Calu3 (cell line): ENCODE measurements around the gene L1CAM. TPM values are rescaled to one million over a fixed set of nuclear protein-coding genes. Genes with fewer than 3 reads are reported as not detected.

Experiments used
- BruUV-seq: library from RNA; stranded (reverse); fragments of 400-500 nt; replicated peaks from 2 replicates; lab custom pipeline; 2021; lab: Mats Ljungman, UMichigan
- CTCF ChIA-PET: fragments of 300-600 bp; sonication (Branson Sonifier 250); formaldehyde crosslinking; loops from one replicate; lab custom pipeline; 2022; ENCODE audit warnings: antibody characterized with exemption; lab: Charles Lee
- DNase-seq: peaks from one replicate; pipeline ENCODE4 v3.0.0; 2022
- H3K27ac Mint-ChIP-seq: one replicate; pipeline ENCODE4 v1.8.0; 2022; ENCODE audit warnings: mixed read lengths; ENCODE audit not compliant: unreplicated experiment
- H3K27me3 Mint-ChIP-seq: one replicate; pipeline ENCODE4 v1.8.0; 2022; ENCODE audit warnings: mixed read lengths; ENCODE audit not compliant: unreplicated experiment
- H3K36me3 Mint-ChIP-seq: one replicate; pipeline ENCODE4 v1.8.0; 2022; ENCODE audit warnings: mild to moderate bottlenecking, moderate library complexity, mixed read lengths; ENCODE audit not compliant: insufficient read depth, unreplicated experiment
- H3K4me1 Mint-ChIP-seq: one replicate; pipeline ENCODE4 v1.8.0; 2022; ENCODE audit warnings: mild to moderate bottlenecking, low read depth, mixed read lengths; ENCODE audit not compliant: unreplicated experiment
- H3K4me3 Mint-ChIP-seq: one replicate; pipeline ENCODE4 v1.8.0; 2022; ENCODE audit warnings: mild to moderate bottlenecking, low read depth, moderate library complexity, mixed read lengths; ENCODE audit not compliant: unreplicated experiment
- H3K9me3 Mint-ChIP-seq: one replicate; pipeline ENCODE4 v1.8.0; 2022; ENCODE audit warnings: low read depth, mixed read lengths; ENCODE audit not compliant: unreplicated experiment
- intact Hi-C: fragments of 100-400 bp; cut with micrococcal nuclease; formaldehyde crosslinking; loops from one replicate; pipeline ENCODE4 v1.10.0; 2022; ENCODE audit not compliant: unreplicated experiment
- total RNA-seq: library from RNA; stranded (reverse); gene quantifications from 2 replicates; pipeline ENCODE4 v1.2.3, GENCODE V29; 2022
- TF ChIP-seq, protein P1 (sequence below): fragments of 200-600 bp; IDR thresholded peaks from one replicate; pipeline ENCODE4 v1.8.0; 2022; ENCODE audit warnings: antibody characterized with exemption; ENCODE audit not compliant: unreplicated experiment

Gene L1CAM
- total RNA-seq, 1 experiment from 2014 or later, result 14.2 TPM

DNA sequence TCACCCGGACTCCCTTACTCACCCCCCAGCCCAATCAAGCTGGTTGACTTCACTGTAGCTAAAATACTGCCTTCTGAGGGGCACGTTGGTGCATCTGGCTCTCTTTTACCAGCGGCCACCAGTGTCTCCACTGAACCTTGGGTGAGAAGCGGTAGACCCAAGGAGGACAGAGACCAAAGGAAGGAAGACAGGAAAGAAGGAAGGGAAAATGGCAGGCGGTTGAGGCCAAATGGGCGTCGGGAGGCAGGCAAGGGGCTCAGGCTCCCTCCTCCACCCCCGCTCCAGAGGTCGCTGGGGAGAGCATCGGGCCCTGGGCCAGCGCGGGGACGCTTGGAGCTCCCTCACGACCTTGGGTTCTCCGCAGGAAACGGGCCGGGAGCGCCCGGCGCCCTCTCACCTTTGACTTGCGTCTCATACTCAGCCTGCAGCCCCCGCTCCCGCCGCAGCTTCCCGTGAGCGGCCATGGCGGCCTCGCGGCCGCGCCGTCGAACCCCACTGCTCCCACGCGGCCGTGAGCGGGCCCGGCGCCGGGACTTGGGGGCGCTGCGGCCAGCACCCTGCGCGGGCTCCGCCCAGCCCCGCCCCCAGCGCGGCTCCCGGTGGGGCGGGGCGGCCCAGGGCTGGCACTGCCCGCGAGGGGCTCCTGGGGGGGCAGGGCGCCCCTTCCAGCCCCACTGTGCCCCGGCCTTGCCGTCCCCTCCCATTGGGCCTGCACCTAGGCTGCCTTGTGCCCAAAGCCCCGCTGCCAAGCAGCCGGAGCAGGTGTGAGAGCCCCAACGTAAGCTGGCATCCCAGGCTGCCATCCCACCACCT is 40.0 kb upstream of the L1CAM start, which contains the start of gene ARHGAP4:
TSS of gene ARHGAP4 (minus strand) at position 526 of the 813 bp plus-strand sequence. CDS start at position 464, 62 bp downstream.
- H3K27ac Mint-ChIP-seq, result peak within 1 kb of the TSS; percentile 45
- no peaks in the 10 kb centered on the region for H3K9me3 Mint-ChIP-seq
- H3K27me3 Mint-ChIP-seq, result peaks cover 17% of the 10 kb centered on the region
- H3K4me3 Mint-ChIP-seq, result peak within 1 kb of the TSS; percentile 70
- intact Hi-C loops, result no loop called here
- DNase-seq, result no peak
- CTCF ChIA-PET, result interaction anchor here (1.1 kb wide), 1 partner anchor 21 kb away, joined by 4 read pairs; no protein-coding TSS in a partner anchor
- H3K4me1 Mint-ChIP-seq, result peaks cover 8% of the 10 kb centered on the region
- TF ChIP-seq, protein P1, sequence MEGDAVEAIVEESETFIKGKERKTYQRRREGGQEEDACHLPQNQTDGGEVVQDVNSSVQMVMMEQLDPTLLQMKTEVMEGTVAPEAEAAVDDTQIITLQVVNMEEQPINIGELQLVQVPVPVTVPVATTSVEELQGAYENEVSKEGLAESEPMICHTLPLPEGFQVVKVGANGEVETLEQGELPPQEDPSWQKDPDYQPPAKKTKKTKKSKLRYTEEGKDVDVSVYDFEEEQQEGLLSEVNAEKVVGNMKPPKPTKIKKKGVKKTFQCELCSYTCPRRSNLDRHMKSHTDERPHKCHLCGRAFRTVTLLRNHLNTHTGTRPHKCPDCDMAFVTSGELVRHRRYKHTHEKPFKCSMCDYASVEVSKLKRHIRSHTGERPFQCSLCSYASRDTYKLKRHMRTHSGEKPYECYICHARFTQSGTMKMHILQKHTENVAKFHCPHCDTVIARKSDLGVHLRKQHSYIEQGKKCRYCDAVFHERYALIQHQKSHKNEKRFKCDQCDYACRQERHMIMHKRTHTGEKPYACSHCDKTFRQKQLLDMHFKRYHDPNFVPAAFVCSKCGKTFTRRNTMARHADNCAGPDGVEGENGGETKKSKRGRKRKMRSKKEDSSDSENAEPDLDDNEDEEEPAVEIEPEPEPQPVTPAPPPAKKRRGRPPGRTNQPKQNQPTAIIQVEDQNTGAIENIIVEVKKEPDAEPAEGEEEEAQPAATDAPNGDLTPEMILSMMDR, result no peak
- BruUV-seq, result no TSS peak
- H3K36me3 Mint-ChIP-seq, result peaks cover 28% of the 10 kb centered on the region

DNA sequence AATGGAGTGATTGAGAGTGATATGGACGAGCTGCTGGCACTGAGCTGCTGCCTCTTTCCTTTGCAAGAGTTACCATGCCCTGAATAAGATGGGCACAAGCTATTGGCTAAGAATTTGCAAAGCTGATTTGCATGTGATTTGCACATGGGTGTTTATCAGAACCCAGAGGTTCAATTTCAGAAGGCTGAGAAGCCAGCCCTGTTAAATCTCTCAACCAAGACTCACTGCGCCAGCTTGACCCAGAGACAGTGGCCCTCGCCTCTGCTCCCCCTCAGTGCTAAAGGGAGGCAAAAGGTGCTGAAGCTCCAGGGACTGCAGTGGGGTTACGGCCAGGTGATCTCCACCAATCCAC is 39.4 kb upstream of the L1CAM start:
- no peaks in the 10 kb centered on the region for H3K9me3 Mint-ChIP-seq
- intact Hi-C loops, result no loop called here
- peak overlapping the region; percentile 45 for H3K27ac Mint-ChIP-seq
- H3K4me1 Mint-ChIP-seq, result peaks cover 8% of the 10 kb centered on the region
- DNase-seq, result no peak
- H3K27me3 Mint-ChIP-seq, result peaks cover 23% of the 10 kb centered on the region
- CTCF ChIA-PET, result no interaction called here
- TF ChIP-seq, protein P1, result no peak
- H3K4me3 Mint-ChIP-seq, result no peak overlapping the region
- BruUV-seq, result no TSS peak
- peaks cover 24% of the 10 kb centered on the region for H3K36me3 Mint-ChIP-seq

DNA sequence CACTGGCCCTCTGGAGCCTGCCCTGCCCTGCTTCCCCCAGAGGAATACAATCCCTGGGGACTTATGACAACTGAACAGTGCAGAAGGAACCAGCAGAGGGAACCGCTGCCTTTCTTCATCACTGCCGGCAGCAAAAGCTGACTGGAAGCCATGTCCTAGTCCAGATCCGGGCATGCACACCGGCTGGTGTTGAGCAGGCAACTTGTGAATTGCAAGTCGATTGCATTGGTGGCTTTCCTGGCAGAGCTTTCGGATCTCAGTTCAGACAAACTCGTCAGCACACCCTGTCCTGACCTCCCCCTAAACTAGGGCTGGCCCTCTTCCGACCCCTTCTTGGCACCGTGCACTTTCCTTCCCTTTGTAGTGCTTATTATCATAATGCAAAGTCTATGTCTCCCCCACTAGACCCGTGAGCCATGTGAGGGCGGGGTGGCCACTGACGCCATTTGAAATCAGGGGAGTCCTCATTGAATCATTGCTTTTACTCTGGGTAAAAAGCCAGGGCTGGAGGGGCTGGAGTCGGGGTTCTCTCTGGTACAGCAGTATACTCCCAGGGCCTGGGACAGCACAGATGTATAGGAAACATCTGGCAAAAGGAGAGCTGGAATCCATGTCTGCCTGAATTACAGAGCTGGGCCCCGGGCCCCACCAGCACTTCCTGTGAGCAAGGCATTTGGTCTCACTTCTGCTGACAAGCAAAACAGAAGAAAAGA is 38.3 kb upstream of the L1CAM start:
- CTCF ChIA-PET, result interaction anchor here (0.6 to 2.5 kb wide), 2 partner anchors 9 to 24 kb away, joined by 3 to 12 read pairs; no protein-coding TSS in a partner anchor
- no peaks in the 10 kb centered on the region for H3K9me3 Mint-ChIP-seq
- H3K27ac Mint-ChIP-seq, result no peak overlapping the region

More for the DNA sequence above, 38.3 kb upstream of the L1CAM start:
- H3K36me3 Mint-ChIP-seq, result peaks cover 24% of the 10 kb centered on the region
- BruUV-seq, result no TSS peak
- TF ChIP-seq, protein P1, result no peak
- intact Hi-C loops, result no loop called here
- DNase-seq, result no peak
- peaks cover 33% of the 10 kb centered on the region for H3K27me3 Mint-ChIP-seq
- peaks cover 8% of the 10 kb centered on the region for H3K4me1 Mint-ChIP-seq
- no peak overlapping the region for H3K4me3 Mint-ChIP-seq
